NCI-H748 (cell line): Measurements from ENCODE around the gene CREG1.
A peak's percentile ranks its signal among the peaks of the same experiment; 100 is the strongest.
"Not testable (repeated sequence)": the region's sequence is repeated elsewhere in the genome, so short reads cannot be mapped to it uniquely, and the experiment has no call there.

Experiments
- DNase-seq: peaks from one replicate; lab custom pipeline; 2025; ENCODE audit not compliant: unreplicated experiment; lab: John Stamatoyannopoulos, UW

Gene CREG1

DNA sequence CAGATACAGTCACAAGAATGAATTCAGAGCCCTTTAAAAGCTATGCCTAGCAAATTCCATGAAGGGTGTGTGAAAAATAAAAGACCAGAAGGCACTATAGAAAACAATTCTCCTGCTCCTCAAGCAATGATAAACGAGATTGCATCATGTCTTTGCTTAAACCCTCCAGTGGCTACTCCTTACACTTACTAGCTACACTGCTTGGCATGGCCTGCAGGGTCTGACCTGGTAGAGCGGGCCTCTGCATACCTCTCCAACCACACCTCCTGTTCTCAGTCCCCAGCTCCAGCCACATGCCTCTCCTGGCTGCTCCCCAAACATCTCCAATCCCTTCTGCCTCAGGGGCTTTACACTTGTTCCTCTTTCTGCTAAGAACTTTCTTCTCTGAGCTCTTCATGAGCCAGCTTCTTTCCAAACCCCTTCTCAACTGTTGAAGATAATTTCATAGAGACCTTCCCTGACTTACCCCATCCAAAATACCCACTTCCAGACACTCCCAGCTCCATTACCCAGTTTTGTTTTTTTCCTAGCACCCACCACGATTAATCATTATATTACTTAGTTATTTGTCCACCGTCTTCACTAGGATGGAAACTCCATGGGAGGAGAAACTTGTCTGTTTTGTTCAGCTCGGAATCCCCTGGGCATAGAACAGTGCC is 11.2 kb upstream of the CREG1 start:
- DNase-seq = no peak

DNA sequence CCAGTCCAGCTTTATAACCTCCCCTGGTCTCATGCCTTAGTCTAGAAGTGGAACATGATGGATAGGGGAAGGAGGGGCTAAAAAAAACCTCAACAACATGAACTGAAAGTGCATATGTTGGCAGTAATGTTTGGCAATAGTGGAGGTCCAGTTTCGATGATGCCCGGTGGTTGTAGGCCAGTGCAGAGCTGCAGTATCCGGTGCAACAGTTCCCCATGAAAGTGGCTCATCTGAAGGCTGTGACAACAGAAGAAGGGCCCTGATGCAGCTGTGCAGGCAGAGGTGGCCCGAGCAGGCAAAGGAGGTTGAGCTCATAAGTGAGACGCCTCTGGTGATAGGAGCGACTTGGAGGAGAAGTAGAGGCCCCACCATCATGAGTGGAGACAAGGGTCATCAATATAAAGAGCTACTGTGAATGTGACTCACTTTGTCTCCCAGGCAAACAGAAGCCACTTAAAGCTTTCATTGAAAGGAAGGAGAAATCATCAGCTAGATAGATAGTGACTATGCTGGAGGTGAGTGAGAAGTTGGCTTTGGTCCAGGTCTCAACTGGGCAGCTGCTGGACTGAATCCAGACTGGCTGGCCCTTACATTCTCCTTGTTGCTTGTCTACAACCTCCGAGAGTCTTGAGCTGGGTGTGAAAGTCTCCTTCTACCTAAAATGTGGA is 10.2 kb upstream of the CREG1 start:
- DNase-seq = peak; percentile 74

DNA sequence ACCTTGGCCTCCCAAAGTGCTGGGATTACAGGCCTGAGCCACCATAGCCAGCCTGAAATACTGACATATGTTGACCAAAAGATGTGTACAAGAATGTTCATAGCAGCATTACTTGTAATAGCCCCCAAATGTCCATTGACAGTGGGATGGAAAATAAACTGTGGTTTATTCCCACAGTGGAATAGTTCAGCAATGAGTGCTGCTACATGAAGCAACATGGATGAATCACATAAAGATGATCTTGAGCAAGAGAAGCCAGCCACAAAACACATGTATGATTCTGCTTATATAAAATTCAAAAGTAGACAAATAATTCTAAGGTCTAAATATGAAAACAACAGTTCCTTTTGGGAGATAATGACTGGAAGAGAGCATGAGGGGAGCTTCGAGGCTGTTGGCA is 9.1 kb upstream of the CREG1 start:
- DNase-seq = no peak

DNA sequence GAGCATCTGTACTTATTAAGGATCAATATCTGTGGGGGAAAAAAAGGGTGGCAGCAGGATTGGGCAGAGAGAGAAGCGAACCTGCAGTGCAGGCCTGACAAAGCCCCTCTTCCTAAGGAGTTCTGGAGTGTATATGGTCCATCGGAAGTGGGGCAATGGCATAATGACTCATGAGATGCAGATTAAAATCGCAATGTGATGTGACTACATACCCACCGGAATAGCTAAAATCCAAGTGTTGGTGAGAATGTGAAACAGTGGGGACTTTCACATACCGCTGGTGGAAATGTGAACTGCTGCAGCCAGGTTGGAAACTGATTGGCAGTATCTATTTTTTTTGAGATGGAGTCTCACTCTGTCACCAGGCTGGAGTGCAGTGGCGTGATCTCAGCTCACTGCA is 8.2 kb upstream of the CREG1 start:
- no peak for DNase-seq

DNA sequence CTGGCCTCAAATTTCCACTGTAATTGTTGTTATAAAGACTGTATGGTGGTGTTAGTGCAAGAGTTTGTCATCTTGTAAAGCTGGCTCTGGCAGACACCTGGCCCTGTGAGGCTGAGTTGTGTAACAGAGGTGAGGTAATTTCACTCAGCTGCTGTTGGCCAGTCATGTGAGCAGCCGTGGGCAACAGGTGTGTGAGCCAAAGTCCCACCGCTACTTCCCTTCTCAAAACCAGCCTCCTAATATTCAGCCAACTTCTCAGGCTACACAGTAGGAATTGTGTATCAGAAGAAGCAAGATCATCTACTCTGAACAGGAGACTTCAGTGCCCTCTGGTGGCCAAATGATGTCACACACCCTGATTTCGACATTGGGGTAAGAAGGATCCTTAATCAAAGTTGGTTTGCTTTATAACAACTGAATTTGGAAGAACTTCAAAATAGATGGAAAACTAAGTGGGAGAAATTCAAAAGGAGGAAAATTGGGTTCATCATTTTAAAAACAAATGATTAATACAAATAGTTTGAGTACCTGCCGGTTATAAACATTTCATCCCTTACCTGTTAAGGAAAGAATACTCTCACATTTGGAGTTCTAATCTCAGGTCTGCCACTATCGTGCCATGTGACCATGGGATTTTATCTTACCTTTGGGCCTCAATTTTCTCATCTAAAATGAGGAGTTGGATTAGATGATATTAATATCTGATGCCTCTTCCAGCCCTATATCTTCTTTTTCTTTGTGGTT is 2.6 kb upstream of the CREG1 start:
- peak; percentile 66 for DNase-seq

DNA sequence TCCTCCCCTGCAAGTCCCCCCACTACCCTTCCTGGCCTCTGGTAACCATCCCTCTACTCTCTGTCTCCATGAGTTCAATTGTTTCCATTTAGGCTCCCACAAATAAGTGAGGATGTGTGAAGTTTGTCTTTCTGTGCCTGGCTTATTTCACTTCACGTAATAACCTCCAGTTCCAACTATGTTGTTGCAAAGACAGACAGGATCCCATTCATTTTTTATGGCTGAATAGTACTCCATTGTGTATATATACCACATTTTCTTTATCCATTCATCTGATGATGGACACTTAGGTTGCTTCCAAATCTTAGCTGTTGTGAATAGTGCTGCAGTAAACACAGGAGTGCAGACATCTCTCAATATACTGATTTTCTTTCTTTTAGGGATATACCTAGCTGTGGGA is 1.5 kb upstream of the CREG1 start:
- DNase-seq = not testable (repeated sequence)

DNA sequence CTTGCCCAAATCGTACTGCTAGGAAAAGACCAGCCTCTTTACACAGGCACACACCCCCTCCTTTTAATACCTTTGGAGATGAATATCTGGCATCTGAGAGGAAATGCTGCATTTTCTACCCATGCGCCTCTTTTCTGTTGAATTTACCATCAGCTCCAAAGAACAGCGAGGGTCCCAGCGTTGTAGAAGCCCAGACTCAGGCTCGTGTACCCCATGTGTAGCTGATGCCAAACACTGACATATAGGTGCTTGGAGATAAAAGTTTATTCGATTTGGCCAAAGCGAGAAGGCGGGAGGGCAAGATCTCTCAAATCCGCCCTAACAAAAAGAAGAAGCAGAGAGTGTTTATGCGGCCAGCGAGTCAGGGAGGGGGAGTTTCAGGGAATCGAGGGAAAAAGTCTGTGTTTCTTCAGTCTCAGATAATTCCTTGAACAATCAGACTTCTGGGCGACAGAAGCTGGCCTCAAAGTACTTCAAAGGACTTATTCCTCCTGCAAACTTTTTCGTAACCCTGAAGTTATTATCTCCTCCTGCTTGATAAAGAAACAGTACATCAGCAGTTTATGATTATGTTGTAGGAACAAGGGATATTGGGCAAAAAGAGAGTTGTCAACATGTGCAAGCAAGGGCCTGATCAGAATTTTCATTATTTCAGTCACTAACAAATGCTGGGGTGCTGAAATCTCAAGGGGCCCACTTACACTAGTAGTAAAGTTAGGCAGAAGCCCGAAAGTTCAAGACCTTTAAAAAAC is 642 bp upstream of the CREG1 start:
- DNase-seq = no peak

DNA sequence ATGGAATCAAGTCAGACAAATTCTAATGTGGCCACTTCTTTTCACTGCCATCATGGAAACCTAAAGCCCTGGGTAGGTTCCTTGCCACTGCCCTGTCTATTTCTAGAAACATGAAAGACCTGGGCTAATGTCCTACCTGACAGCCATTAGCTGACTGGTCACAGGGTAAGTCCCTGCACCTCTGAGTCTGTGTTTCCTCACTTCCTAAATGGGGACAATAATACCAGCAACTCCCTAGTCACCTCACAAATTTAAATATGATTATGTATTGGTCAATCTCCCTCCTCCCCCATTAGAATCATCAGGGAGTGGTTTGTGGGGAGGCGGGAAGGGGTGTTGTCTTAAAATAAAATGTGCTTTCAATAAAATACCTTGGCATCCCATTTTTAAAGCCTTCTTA is 2.2 kb downstream of the CREG1 start:
- no peak for DNase-seq

DNA sequence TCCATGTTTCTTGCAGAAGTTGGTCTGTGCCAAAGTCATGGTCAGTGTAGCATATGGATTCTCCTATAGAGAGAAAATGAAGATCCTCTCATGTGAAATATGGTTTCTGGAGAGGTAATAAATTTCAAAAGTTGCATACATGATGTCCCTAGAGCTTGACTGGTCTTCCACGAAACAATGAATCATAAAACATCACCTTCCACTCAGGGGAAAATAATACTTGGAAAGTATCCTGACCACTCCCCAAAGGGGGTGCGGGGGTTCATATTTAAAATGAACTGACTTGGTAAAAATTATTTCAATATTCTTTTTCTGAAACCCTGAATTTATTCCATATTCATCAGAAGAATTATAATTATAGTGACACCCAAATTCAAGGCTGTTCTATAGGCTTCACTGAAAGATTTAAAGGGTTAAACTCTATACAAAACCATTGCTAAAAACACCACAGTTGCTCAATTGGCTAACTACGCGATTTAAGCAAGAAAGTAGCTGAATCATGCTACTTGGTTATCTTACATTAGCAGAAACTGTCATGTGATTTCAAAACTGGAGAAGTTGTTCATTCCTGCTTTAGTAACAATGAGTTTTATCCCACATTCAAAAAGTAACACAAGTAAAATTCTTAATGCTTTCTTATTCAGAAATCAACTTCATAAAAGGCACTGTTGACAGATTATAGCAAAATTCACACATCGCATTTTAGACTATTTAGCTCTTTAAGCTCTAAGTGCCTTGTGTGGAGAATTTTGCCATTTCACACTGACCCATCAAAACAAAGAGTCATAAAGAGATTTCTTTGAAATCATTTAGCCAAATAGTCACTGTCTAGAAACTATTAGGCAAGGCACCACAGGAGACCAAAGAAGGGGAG is 5.3 kb downstream of the CREG1 start:
- DNase-seq = no peak

DNA sequence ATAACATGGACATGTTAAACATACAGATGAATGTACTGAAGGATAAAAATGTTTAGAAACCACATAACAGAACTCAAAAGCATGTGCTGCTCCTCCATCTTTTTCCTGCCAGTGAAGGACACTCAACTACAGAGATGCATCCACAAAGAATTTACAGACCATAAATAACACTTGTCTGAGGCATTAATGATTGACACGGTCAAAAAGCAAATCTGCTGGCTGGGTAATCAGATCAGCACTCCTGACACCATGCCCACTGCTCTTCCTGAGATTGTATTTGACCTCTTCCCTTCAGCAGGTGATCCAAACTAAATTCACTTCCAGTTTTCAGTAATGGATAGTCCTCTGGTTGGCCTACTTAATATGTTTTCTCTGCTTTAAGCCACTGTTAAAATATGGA is 6.6 kb downstream of the CREG1 start:
- DNase-seq = no peak

DNA sequence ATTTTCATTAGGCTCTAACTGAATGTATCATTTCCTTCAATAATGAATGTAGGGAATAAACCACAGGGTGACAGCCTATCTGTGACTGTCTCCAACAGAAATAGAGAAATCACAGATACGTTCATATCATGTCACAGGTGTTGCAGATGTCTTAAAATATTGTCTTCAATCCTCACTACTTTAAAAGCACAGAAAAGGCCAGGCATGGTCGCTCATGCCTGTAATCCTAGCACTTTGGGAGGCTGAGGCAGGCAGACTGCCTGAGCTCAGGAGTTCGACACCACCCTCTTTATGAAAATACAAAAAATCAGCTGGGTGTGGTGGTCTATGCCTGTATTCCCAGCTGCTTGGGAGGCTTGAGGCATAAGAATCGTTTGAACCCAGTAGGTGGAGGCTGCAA is 8.2 kb downstream of the CREG1 start:
- no peak for DNase-seq

DNA sequence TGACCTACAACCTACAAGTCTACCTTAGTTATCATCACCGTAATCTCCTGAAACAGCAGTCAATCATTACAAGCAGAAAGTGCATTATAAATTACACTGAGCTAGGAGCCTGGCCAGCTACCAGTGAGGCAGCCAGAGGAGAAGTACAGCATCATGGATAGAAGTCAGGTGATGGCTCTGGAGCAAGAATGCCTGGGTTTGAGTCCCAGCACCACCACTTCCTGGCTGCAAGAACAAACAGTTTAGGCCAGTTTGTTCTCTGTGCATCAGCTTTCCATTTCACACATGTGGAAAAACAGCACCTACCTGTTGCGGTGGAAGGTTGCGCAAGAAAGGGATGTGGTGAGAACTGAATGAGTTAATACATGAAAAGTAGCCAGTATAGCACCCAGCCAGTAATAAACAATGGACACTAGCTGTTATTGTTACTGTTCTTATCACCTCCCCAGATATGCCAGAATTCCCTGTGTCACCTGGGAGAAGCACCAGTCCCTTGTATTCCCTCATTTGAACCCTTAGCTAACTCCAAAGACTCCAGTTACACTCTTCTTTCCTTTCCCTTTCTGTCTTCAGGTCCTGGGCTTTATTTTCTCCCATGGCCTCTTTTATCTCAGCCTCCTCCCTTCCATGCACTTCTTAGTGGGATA is 9.0 kb downstream of the CREG1 start:
- no peak for DNase-seq

DNA sequence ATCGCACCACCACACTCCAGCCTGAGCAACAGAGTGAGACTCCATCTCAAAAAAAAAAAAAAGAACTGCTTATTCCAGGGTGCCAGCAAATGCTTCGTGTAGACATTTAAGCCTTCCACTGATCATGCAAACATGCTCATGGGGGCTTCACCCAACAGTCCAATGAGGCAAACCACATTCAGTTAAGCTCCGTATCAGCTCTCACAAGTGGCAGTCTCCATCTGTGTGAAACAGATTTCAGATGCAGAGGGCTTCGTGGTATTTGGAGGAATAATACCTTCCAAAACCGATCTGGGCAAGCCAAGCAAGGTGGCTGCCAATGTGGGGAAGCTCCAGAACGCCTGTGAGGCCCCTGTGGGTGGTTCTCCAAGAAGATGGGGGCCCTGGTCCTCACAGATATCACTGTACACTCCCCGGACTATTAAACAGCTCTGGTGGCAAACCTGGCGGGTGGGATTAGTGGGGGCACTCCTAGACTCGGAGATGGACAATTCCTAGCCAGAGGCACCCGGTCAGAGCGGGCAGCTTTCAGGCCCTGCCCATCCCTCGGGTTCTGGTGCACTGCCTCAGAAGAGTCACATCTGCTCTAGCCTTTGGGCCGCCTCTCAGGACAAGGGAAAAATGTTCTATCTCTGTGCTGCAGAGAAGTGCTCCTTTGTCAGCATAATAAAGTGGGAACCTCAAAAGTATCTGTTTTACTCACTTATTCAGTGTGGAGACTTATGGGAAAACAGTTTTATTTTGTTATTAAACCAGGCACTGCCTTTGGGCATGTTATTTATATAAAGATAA is 10.2 kb downstream of the CREG1 start:
- DNase-seq = no peak

DNA sequence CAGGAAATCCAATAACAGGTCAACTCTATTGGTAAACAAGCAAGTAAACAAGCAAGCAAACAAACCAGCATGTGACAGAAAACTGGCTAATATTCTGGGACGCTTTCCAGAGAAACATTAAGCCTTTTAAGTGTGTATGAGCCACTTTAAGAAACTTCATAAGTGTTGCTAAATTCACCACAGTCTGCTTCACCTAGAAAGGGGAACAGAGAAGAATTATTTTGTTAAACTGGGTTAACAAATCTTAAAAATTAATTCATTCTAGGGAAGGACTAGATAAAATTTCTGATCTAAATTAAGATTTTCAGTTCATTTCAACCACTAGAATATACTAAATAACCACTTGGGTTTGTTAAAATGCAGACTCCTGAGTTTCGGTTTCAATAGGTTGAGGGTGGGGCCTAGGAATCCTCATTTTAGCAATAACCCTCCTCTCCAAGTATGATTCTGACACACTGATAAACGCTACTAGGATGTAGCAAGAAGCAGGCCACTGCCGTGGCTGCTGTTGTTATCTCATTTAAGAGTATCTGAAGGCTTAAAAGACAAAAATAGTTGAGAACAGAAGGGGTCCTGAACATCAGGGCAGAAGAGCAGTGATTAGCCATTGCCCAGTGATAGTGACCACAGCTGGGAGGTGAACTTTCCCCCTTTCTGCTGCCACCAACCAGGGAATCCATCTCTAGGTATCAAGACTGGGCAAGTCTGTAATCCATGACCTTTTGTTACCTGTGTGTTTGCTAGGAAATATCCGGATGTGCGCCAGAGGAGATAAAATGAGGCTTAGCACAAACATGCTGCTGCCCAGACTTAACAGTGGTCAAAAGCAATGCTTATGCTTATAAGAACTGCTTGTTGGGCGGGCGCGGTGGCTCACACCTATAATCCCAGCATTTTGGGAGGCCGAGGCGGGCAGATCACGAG is 11.2 kb downstream of the CREG1 start:
- DNase-seq = no peak

DNA sequence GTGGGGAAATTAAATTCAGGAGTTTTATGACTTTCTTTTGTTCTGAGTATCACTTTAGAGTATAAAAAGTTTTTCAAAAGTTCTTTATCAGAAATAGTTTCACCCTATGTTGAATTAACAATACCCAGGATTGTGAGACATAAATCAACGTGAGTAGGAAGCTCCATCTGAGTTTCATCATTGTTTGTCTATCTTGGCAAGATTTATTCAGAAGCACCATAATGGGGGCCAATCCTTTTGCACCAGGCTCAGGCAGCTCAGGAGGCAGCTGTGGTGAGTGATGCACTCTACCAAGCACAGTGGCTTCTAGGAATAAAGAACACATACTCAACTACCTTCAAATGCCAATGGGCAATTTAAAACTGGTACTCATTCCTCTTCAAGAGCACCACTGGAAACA is 12.0 kb downstream of the CREG1 start:
- DNase-seq = no peak

DNA sequence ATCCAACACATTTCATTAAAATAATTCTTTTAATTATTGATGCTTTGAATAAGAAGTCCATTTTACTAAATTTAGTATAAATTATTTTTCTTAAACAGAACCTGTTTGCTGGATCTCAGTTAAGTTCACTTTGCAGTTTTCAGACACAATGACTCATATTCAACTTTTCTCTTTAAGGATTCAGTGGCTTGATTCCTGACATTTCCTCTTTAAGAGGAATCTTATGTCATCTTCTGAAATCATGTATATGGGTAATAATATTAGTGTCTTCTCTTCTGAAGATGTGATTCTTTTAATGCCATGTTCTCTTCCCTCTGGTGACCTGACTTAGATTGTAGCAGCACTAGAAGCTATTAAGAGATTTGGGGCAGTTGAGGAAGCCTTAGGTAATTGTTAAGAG is 12.6 kb downstream of the CREG1 start:
- no peak for DNase-seq

DNA sequence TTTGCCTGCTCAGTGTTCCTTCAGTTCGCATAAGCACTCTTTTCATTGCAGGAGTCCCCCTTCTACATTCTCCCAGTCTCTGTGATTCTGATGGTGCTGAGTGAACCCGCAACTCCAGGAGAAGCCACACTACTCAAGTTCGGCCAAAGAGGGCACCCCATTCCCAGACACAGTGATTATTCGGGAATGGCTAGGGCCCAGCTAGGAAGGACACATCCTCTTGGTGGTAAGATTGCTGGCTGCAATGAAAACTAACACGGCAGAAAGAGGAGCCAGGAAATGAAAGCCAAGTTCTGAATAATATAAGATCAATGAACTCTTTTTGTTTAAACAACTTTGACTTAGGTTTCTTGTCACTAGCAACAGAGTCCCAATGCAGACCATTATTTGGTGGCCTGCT is 14.9 kb downstream of the CREG1 start:
- DNase-seq = no peak

DNA sequence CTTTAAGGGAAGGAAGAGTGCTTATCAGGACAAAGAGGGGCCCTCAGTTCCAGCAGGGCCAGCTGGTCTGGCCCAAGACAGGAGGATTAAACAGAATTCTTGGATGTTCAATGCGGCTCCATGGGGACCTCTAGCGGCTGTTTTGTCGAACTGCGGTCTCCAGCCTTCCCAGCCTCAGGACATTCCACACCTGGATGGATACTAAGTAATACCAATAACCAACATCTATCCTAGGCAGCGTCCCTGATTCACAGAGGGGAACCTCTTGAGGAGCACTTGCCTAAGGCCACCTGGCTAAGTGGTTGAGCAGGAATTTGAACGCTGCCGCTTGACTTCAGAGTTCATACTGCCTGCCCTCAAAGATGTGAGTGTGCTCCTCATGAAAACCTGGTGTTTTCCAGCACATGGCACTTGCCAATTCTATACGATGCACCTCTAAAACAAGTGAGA is 19.7 kb downstream of the CREG1 start:
- peak; percentile 62 for DNase-seq
